Measurements from ENCODE around the gene CD3E. TPM values are rescaled to one million over a fixed set of nuclear protein-coding genes. Genes with fewer than 3 reads are reported as not detected.

Gene CD3E
- total RNA-seq, 1 donor from 2014 or later: 0.48 TPM

- intact Hi-C loops (cut with DNase I): no loop called here
- no peak for DNase-seq (ENCODE audit: low spot score)
Observed at GRCh38 chr11:118358071-118358470, 53.5 kb downstream of the CD3E start.

GRCh38 chr11:118359295-118359958 is 54.9 kb downstream of the CD3E start, which contains the start of gene UBE4A:
Gene UBE4A, plus strand, starts transcription at chr11:118359600. Its CDS starts 5,481 bp downstream, at chr11:118365081.
- DNase-seq (ENCODE audit: low spot score): peak; percentile 97
- intact Hi-C loops (cut with DNase I): no loop called here

GRCh38 chr11:118364956-118365615 is 60.6 kb downstream of the CD3E start:
- DNase-seq (ENCODE audit: low spot score): no peak
- intact Hi-C loops (cut with DNase I): loop anchor here (5.0 kb wide), 1 partner anchor 218 kb away; no protein-coding TSS in a partner anchor

Other genes starting within 250 kb of the CD3E start
- gene TMPRSS4, start 227.7 kb upstream of the CD3E start, total RNA-seq: 0.32 TPM
- gene SMIM35, start 217.8 kb upstream of the CD3E start, total RNA-seq: not detected
- 17.0 TPM for gene SCN4B, start 151.9 kb upstream of the CD3E start, total RNA-seq
- 20.0 TPM for gene SCN2B, start 128.1 kb upstream of the CD3E start, total RNA-seq
- 5.4 TPM for gene JAML, start 79.7 kb upstream of the CD3E start, total RNA-seq
- 3.8 TPM for gene MPZL3, start 52.4 kb upstream of the CD3E start, total RNA-seq
- gene MPZL2, start 40.4 kb upstream of the CD3E start, total RNA-seq: 24.2 TPM
- gene CD3D, start 38.0 kb downstream of the CD3E start, total RNA-seq: 0.62 TPM
- gene CD3G, start 39.6 kb downstream of the CD3E start, total RNA-seq: 0.24 TPM
- 38.3 TPM for gene UBE4A, start 54.9 kb downstream of the CD3E start, total RNA-seq
- 600 TPM for gene ATP5MG, start 96.9 kb downstream of the CD3E start, total RNA-seq
- 41.4 TPM for gene KMT2A, start 131.8 kb downstream of the CD3E start, total RNA-seq
- 0.62 TPM for gene TTC36, start 222.7 kb downstream of the CD3E start, total RNA-seq
- gene TMEM25, start 226.5 kb downstream of the CD3E start, total RNA-seq: 8.0 TPM

Measured in cardiac septum (tissue), 1 donor.